A549 (cell line): ENCODE measurements around the gene TTI1. TPM values are rescaled to one million over a fixed set of nuclear protein-coding genes. Genes with fewer than 3 reads are reported as not detected.

Experiments
- ATAC-seq, 2 experiments: fragments of 200-7000 bp in 1 of 2; fragments of >200 bp in 1 of 2; cut with Nextera tagmentation in 1 of 2; cut with Tn5 transposase in 1 of 2; 3 replicates each; pipeline versions ENCODE4 v1.8.0 to v1.9.1; 2018 to 2020; ENCODE audit warnings: mild to moderate bottlenecking in 1 of 2, moderate library complexity in 1 of 2
- CTCF ChIA-PET: fragments of 300-600 bp; sonication (Branson Sonifier 250); formaldehyde crosslinking; extraction: SDS; loops from one replicate; lab custom pipeline; 2021; ENCODE audit warnings: antibody characterized with exemption, inconsistent platforms; lab: Yijun Ruan, JAX
- POLR2A ChIA-PET: fragments of 350-600 bp; formaldehyde crosslinking; extraction: SDS; loops from one replicate; lab custom pipeline; 2021; ENCODE audit warnings: antibody characterized with exemption, inconsistent platforms; lab: Yijun Ruan, JAX
- DNase-seq, 2 experiments: peaks; one replicate each; pipeline versions ENCODE4 v3.0.0 to v3.0.0-alpha.2; 2011 to 2016; ENCODE audit warnings: low read depth in 1 of 2, low spot score in 1 of 2
- FAIRE-seq: peaks from 2 replicates; lab custom pipeline; 2011; peaks lifted over from hg19 to GRCh38; lab: Jason Lieb, UNC
- H3K27ac ChIP-seq, 2 experiments: fragments of >200 bp; sonication (Bioruptor Twin); formaldehyde crosslinking; 3 replicates each; pipeline ENCODE4 v1.5.1; 2016 to 2017
- H3K4me1 ChIP-seq: fragments of >200 bp; sonication (Bioruptor Twin); formaldehyde crosslinking; 3 replicates; pipeline ENCODE4 v1.6.1; 2016
- H3K4me2 ChIP-seq: fragments of >200 bp; sonication (Bioruptor Twin); formaldehyde crosslinking; 3 replicates; pipeline ENCODE4 v1.6.1; 2016
- H3K4me3 ChIP-seq: fragments of >200 bp; sonication (Bioruptor Twin); formaldehyde crosslinking; 3 replicates; pipeline ENCODE4 v1.5.1; 2016
- H3K9me3 ChIP-seq: fragments of >200 bp; sonication (Bioruptor Twin); formaldehyde crosslinking; 3 replicates; pipeline ENCODE4 v1.6.1; 2016
- CBX2 ChIP-seq: fragments of 200-600 bp; sonication (generic); IDR thresholded peaks from 2 replicates; pipeline ENCODE4 v1.6.1; 2016; ENCODE audit warnings: low read depth, mild to moderate bottlenecking, borderline replicate concordance
- CEBPB ChIP-seq, 2 experiments: fragments of >200 bp in 1 of 2; sonication (Bioruptor Twin) in 1 of 2; formaldehyde crosslinking in 1 of 2; IDR thresholded peaks; 2 replicates each; pipeline ENCODE4 v1.6.1; 2012 to 2016
- CHD4 ChIP-seq: fragments of 200-600 bp; sonication (generic); IDR thresholded peaks from 2 replicates; pipeline ENCODE4 v1.6.1; 2016; ENCODE audit warnings: antibody characterized with exemption, mild to moderate bottlenecking, borderline replicate concordance
- EHMT2 ChIP-seq: fragments of 200-600 bp; sonication (generic); IDR thresholded peaks from 2 replicates; pipeline ENCODE4 v1.6.1; 2016; ENCODE audit warnings: antibody characterized with exemption, low read depth, mild to moderate bottlenecking, moderate library complexity
- ESRRA ChIP-seq: fragments of 150-350 bp; IDR thresholded peaks from 2 replicates; pipeline ENCODE4 v1.6.1; 2014; ENCODE audit warnings: mild to moderate bottlenecking, low read length, borderline replicate concordance
- FOXS1 ChIP-seq: fragments of 250-450 bp; sonication (Bioruptor Pico); IDR thresholded peaks from 2 replicates; pipeline ENCODE4 v1.5.0; 2020; ENCODE audit warnings: mild to moderate bottlenecking, moderate library complexity
- HEYL ChIP-seq: fragments of 250-450 bp; sonication (Bioruptor Pico); IDR thresholded peaks from 2 replicates; pipeline ENCODE4 v1.8.0; 2021; ENCODE audit warnings: mild to moderate bottlenecking, moderate library complexity
- HOXA7 ChIP-seq: fragments of 250-450 bp; sonication (Bioruptor Pico); IDR thresholded peaks from 2 replicates; pipeline ENCODE4 v1.5.0; 2020; ENCODE audit warnings: mild to moderate bottlenecking, moderate library complexity
- KDM5A ChIP-seq: fragments of 200-600 bp; sonication (generic); IDR thresholded peaks from 2 replicates; pipeline ENCODE4 v1.6.1; 2016; ENCODE audit warnings: antibody characterized with exemption, mild to moderate bottlenecking
- NPAS2 ChIP-seq: fragments of 250-450 bp; sonication (Bioruptor Pico); IDR thresholded peaks from 2 replicates; pipeline ENCODE4 v1.8.0; 2022; ENCODE audit warnings: mild to moderate bottlenecking, moderate library complexity, borderline replicate concordance
- NR3C1 ChIP-seq: fragments of >200 bp; sonication (Bioruptor Twin); formaldehyde crosslinking; IDR thresholded peaks from 3 replicates; pipeline ENCODE4 v1.6.1; 2017
- PHF8 ChIP-seq: fragments of 200-600 bp; sonication (generic); IDR thresholded peaks from 2 replicates; pipeline ENCODE4 v1.6.1; 2016; ENCODE audit warnings: low read depth, mild to moderate bottlenecking, antibody characterized with exemption, moderate library complexity, borderline replicate concordance
- RAD21 ChIP-seq, 2 experiments: fragments of >200 bp in 1 of 2; sonication (Bioruptor Twin) in 1 of 2; formaldehyde crosslinking in 1 of 2; IDR thresholded peaks in 1 of 2; conservative IDR thresholded peaks in 1 of 2; 2 replicates in 1 of 2; 3 replicates in 1 of 2; pipeline ENCODE4 v1.6.1; 2012 to 2018; ENCODE audit warnings: inconsistent platforms in 1 of 2
- RCOR1 ChIP-seq: fragments of 150-350 bp; IDR thresholded peaks from 2 replicates; pipeline ENCODE4 v1.6.1; 2014; ENCODE audit warnings: antibody characterized with exemption, low read length, low read depth
- ZC3H11A ChIP-seq: fragments of 450-650 bp; IDR thresholded peaks from 2 replicates; pipeline ENCODE4 v1.6.1; 2014; ENCODE audit warnings: antibody characterized with exemption, mild to moderate bottlenecking
- WGBS: methylation state at CpG from one replicate; pipeline ENCODE4 v1.1.6; 2017; ENCODE audit errors: missing lambda C conversion rate; 5-methylcytosine and 5-hydroxymethylcytosine counted together
- polyA plus RNA-seq, 4 experiments: library from polyadenylated mRNA; depleted of rRNA in 3 of 4; stranded (reverse); fragments of >200 nt; fragmentation: RNase III in 1 of 4; extraction: RNeasy Plus Mini Kit Qiagen cat#74134 plus additional on column Dnase treatment in 1 of 4; gene quantifications; 2 replicates in 3 of 4; 3 replicates in 1 of 4; pipeline ENCODE4 v1.2.3, GENCODE V29; 2011 to 2017
- TF ChIP-seq, protein P1 (sequence below): IDR thresholded peaks from 2 replicates; pipeline ENCODE4 v1.6.1; 2012; ENCODE audit warnings: low read depth, borderline replicate concordance
- TF ChIP-seq, protein P2 (sequence below): fragments of 200-600 bp; sonication (generic); IDR thresholded peaks from 2 replicates; pipeline ENCODE4 v1.6.1; 2016; ENCODE audit warnings: antibody characterized with exemption, mild to moderate bottlenecking, moderate library complexity

The TTI1 gene
- polyA plus RNA-seq, 2 of the 4 experiments (the other 2 are of a cell fraction): 20.6 to 27.9 TPM

DNA sequence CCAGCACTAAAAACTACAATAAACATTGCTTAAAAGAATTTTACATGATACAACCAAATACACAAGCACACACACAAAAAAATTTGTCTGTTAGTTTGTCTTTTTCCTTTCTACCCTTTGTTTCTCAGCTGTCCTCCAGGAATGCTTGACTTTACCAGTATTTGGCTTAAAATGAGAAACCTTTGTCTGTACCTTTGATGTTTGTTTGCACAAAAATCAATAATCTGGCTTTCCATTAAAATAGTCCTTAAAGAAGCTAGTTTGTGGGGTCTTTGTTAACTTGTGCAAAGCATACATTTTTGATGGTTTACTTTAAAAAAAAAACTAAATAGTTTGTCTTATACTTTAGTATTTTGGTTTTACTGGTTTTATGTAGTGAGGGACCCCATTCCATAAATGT is 49.6 kb upstream of the TTI1 start:
- no peak for ATAC-seq
- CTCF ChIA-PET: interaction anchor here (0.9 to 3.1 kb wide), 5 partner anchors 8 to 140 kb away, joined by 3 to 13 read pairs (median 6); no protein-coding TSS in a partner anchor
- TF ChIP-seq HOXA7 (CRISPR knock-in tag): no peak
- no peak for TF ChIP-seq CHD4
- TF ChIP-seq ZC3H11A: no peak

DNA sequence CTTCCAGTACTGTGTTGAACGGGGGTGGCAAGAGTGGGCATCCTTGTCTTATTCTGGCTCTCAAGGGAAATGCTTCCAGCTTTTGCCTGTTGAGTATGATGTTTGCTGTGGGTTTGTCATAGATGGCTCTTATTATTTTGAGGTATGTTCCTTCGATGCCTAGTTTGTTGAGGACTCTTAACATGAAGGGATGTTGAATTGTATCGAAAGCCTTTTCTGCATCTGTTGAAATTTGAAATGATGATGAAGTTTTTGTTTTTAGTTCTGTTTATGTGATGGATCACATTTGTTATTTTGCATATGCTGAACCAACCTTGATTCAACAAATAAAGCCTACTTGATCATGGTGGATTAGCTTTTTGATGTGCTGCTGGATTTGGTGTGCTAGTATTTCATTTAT is 48.3 kb upstream of the TTI1 start:
- Histone ChIP-seq H3K9me3 (peaks cover 10% of the 10 kb centered on the region; the same call in 1 of the 3 replicates), H3K4me1 (peaks cover 9% of the 10 kb centered on the region; the same call in 2 of the 3 replicates), H3K4me3 (no peak overlapping the region), H3K4me2 (no peak overlapping the region), H3K27ac (no peak overlapping the region)
- no peak for FAIRE-seq
- CTCF ChIA-PET: interaction anchor here (0.8 to 4.0 kb wide), 2 partner anchors 24 to 141 kb away, joined by 3 to 16 read pairs; no protein-coding TSS in a partner anchor
- no peak for ATAC-seq
- DNase-seq: no peak
- POLR2A ChIA-PET: no interaction called here
- 98% methylated on average over 3 of the region's 3 CpGs for WGBS
- TF ChIP-seq, protein P1, sequence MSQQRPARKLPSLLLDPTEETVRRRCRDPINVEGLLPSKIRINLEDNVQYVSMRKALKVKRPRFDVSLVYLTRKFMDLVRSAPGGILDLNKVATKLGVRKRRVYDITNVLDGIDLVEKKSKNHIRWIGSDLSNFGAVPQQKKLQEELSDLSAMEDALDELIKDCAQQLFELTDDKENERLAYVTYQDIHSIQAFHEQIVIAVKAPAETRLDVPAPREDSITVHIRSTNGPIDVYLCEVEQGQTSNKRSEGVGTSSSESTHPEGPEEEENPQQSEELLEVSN: no peak
- no peak for TF ChIP-seq CBX2
- TF ChIP-seq RAD21 (conservative IDR thresholded peaks at IDR 0.05 in 1 of 2, IDR thresholded peaks at IDR 0.05 in 1 of 2): no peak
- no peak for TF ChIP-seq NR3C1
- no peak for TF ChIP-seq FOXS1 (CRISPR knock-in tag)
- TF ChIP-seq NPAS2 (CRISPR knock-in tag): no peak
- TF ChIP-seq, protein P2, sequence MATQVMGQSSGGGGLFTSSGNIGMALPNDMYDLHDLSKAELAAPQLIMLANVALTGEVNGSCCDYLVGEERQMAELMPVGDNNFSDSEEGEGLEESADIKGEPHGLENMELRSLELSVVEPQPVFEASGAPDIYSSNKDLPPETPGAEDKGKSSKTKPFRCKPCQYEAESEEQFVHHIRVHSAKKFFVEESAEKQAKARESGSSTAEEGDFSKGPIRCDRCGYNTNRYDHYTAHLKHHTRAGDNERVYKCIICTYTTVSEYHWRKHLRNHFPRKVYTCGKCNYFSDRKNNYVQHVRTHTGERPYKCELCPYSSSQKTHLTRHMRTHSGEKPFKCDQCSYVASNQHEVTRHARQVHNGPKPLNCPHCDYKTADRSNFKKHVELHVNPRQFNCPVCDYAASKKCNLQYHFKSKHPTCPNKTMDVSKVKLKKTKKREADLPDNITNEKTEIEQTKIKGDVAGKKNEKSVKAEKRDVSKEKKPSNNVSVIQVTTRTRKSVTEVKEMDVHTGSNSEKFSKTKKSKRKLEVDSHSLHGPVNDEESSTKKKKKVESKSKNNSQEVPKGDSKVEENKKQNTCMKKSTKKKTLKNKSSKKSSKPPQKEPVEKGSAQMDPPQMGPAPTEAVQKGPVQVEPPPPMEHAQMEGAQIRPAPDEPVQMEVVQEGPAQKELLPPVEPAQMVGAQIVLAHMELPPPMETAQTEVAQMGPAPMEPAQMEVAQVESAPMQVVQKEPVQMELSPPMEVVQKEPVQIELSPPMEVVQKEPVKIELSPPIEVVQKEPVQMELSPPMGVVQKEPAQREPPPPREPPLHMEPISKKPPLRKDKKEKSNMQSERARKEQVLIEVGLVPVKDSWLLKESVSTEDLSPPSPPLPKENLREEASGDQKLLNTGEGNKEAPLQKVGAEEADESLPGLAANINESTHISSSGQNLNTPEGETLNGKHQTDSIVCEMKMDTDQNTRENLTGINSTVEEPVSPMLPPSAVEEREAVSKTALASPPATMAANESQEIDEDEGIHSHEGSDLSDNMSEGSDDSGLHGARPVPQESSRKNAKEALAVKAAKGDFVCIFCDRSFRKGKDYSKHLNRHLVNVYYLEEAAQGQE: no peak
- no peak for TF ChIP-seq KDM5A
- no peak for TF ChIP-seq HEYL
- no peak for TF ChIP-seq CEBPB (IDR thresholded peaks at IDR 0.05)

More for the DNA sequence above, 49.6 kb upstream of the TTI1 start:
- Histone ChIP-seq H3K4me1 (peaks cover 9% of the 10 kb centered on the region; the same call in 2 of the 3 replicates), H3K4me3 (no peak overlapping the region), H3K9me3 (peaks cover 10% of the 10 kb centered on the region; the same call in 1 of the 3 replicates), H3K27ac (no peak overlapping the region), H3K4me2 (no peak overlapping the region)
- DNase-seq (no peak), FAIRE-seq (no peak)
- POLR2A ChIA-PET: no interaction called here

DNA sequence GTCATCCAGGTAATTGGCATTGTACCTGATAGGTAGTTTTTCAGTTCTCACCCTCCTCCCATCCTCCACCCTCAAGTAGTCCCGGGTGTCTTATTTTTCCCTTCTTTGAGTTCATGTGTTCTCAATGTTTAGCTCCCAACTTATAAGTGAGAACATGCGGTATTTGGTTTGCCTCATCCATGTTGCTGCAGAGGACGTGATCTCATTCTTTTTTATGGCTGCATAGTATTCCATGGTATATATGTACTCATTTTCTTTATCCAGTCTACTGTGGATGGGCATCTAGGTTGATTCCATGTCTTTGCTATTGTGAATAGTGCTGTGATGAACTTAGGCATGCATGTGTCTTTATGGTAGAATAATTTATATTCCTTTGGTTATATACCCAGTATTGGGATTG is 46.1 kb upstream of the TTI1 start:
- ATAC-seq (no peak), DNase-seq (no peak), FAIRE-seq (no peak)
- no peak overlapping the region for H3K4me3 ChIP-seq
- 95% methylated on average over 3 of the region's 3 CpGs for WGBS
- ChIA-PET POLR2A (no interaction called here), CTCF (interaction anchor here (1.2 to 4.0 kb wide), 3 partner anchors 13 to 143 kb away, joined by 4 to 16 read pairs (median 11); no protein-coding TSS in a partner anchor)
- H3K4me2 ChIP-seq: no peak overlapping the region
- no peak overlapping the region for H3K27ac ChIP-seq
- peaks cover 10% of the 10 kb centered on the region; the same call in 1 of the 3 replicates for H3K9me3 ChIP-seq
- H3K4me1 ChIP-seq: peaks cover 8% of the 10 kb centered on the region; the same call in 2 of the 3 replicates
- TF ChIP-seq EHMT2: no peak
- TF ChIP-seq ESRRA: no peak
- TF ChIP-seq RCOR1: no peak
- no peak for TF ChIP-seq PHF8
